Limb (tissue), 2 donors: ENCODE data around the gene HSD17B3.
"Not testable (repeated sequence)": the region's sequence is repeated elsewhere in the genome, so short reads cannot be mapped to it uniquely, and the experiment has no call there.

ENCODE experiments used
- DNase-seq, 2 donors: peaks; one replicate each; pipeline ENCODE4 v3.0.0-alpha.2; 2016; ENCODE audit errors: extremely low spot score in 2 of 2

HSD17B3 gene

DNA sequence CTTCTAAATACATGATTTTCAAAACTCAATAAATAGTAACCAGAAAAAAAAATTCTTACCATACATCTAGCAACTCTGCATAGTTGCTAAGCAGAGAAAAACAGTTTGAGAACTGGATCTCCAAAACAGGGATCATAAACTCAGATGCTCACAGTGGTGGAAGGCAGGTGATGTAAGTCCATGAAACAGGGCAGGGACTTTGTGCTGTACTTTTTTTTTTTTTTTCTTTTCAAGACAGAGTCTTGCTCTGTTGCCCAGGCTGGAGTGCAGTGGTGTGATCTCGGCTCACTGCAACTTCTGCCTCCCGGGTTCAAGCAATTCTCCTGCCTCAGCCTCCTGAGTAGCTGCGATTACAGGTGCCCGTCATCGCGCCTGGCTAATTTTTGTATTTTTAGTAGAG, 5.0 kb upstream of the HSD17B3 start:
- not testable (repeated sequence) for DNase-seq

GRCh38 chr9:96305171-96305570, 3.2 kb upstream of the HSD17B3 start:
- DNase-seq: no peak

GRCh38 chr9:96304230-96304629, 2.3 kb upstream of the HSD17B3 start:
- no peak for DNase-seq

DNA sequence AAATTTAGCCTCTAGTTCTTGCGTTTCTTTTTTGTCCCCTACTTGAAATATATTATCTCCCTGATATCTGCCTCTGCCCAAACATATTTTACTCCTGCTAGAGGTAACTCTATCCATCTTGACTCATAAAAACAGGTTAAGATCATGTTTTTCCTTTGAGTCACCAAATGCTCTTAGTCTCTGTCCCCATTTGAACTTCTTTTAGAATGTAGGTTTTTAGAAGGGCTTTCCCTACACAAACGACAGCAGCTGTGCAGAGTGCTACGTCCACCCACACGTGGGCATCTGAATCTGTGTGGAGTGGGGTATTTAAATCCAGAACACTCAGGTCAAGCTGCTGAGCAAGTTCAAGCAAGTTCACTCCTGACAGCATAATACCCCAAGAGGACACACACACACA, 2.2 kb downstream of the HSD17B3 start:
- no peak for DNase-seq

- no peak for DNase-seq
These were observed 7.8 kb downstream of the HSD17B3 start for GRCh38 chr9:96294159-96294545.

DNA sequence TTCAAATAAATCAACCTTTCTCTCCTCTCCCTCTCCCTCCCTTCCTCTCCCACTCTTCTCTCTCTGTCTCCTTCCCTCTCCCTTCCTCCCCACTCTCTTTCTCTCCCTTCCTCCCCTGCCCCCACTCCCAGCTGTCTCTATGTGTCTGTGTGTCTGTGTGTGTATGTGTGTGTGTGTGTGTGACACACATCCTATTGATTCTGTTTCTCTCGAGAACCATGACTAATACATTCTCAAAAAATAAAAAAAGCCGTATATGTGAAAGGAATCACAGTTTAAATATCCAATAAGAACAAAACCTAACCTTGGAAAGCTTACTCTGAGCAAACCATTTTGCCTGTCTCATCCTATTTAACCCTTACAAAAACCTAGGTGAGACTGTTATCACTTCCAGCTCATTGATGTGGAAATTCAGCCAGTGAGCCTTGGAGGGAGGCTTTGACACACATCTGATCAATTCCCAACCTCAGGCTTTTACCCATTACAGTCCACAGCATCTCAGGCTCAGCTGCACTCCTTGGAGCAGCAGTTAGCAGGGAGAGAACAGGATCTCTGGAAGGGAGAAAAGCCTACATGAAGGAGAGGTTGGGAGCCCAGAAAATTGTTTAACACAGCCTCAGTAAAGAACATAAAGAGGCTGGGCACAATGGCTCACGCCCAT, 8.3 kb downstream of the HSD17B3 start:
- no peak for DNase-seq

GRCh38 chr9:96289392-96289791, 12.6 kb downstream of the HSD17B3 start:
- DNase-seq: no peak

DNA sequence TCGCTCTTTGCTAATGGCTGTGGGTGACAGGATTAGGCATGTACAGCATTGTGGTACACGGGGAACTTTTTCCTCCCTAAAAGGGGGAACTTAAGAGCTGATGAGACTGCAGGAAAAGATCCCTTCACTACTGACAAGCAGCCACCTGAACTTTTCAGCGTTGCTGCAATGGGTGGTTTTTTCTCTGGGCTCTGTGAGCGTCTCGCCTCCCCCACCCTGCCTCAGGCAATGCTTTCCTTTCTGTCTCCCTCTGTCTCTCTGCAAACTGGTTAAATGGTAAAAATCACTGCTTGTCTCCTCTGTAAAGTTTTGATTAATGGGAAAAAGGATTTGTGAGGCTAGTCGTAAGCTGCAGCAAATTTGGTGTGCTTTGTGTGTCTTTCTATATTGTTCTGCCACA, 20.3 kb downstream of the HSD17B3 start:
- DNase-seq: no peak

DNA sequence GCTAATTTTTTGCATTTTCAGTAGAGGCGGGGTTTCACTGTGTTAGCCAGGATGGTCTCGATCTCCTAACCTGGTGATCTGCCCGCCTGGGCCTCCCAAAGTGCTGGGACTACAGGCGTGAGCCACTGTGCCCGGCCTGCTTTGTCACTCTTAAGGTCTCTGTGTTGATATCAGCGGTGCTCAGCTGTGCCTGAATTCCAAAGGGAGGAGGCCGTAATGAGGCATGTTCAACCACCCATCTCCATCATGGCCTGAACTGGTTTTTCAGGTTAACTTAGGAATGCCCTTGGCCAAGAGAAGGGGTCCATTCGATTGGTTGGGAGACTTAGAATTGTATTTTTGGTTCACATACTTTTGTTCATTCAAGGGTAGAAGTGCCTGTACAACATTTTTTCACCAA, 22.0 kb downstream of the HSD17B3 start:
- DNase-seq: no peak

DNA sequence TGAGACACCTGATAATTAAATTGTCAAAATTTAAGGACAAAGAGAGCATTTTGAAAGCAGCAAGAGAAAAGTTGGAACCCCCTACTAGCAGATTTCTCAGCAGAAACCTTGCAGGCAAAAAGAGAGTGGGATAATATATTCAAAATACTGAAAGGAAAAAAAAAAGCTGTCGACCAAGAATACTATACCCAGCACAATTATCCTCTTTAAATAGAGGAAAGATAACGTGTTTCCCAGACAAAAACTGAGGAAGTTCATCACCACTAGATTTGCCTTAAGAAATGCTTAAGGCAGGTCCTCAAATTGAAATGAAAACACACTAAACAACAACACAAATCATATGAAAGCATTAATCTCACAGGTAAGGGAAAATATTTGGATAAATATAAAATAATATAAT, 27.0 kb downstream of the HSD17B3 start:
- DNase-seq: no peak

- DNase-seq: no peak
These were observed 31.7 kb downstream of the HSD17B3 start for GRCh38 chr9:96270236-96270744.

DNA sequence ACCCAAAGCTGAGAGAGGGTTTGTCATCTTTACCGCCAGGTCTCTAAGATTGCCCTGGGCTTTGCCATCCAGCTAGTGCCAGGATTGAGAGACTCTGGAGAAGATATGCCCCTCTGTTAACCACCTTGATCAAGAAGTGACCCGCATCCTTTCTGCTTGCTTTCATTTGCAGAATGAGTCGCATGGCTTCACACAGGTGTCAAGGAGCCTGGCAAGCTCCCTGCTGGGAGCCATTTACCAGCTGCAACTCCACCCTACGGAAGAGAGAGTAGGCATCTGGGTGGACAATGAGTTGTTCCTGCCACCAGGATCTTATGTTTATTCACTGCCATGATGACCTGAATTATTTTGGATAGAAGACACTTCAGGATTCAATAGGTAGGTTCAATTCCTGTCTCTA, 43.0 kb downstream of the HSD17B3 start:
- DNase-seq: no peak

GRCh38 chr9:96256800-96257199, 45.2 kb downstream of the HSD17B3 start:
- DNase-seq: no peak

DNA sequence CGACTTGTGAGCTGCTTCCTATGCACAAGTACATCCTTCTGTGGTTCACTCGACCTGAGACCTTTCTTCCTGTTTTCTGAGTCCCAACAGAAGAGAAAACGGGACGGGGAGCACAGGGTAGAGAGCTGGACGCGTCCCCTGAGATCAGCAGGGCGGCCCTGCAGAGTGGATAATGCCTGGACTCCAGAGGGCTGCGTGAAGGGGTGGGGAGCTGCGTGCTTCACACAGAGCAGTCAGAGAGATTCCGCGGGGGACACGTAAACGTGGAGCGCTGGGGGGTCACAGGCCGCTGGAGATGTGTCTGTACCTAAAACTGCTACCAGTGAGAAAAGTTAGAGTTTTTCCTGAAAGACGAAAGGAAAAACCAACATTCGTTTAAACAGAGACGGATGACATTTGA, 46.3 kb downstream of the HSD17B3 start:
- DNase-seq: no peak

DNA sequence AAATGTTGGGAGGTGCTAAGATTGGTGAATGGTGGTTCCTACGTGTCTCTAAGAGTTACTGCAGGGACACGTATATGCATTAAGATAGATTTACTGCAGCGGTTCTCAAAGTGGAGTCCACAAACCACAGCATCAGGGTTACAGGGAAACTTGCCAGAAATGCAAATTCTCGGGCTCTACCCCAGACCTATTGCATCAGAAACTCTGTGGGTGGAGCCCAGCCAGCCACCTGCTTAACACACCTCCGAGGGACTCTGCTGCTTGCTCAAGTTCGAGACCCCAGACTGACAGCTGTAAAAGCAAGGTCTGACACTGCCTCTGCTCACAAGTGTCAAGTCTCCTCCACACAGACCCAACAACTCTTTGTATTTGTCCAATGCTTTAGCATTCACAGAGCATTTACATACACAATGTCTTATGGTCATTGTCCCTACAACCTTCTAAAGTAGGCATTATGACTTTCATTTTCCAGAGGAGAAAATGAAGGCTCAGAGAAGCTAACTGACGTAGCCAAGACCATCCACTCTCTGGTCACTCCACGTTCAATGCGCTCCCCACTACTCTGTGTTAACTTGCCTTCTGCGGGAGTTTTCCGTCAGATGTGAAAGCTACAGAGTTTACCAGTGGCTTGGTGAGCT, 48.8 kb downstream of the HSD17B3 start:
- no peak for DNase-seq

GRCh38 chr9:96251451-96251850, 50.5 kb downstream of the HSD17B3 start:
- DNase-seq: no peak

DNA sequence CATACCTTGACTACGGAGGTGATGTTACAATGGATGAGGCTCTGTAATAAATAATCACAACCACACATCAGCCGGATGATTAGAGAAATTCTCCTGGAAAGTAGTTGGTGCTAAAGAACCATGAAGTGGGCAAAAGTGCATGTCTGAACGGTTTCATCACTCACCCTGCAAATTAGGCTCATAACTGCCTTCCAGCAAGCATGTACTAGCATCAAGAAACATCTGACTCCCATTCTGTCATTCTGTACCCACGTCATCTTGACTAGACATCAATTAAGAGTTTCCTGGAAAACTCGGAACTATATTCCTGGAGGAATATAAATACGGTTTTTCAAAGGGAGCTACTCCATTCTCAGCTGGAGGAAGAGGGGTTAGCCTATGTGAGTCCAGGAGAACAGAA, 52.2 kb downstream of the HSD17B3 start:
- no peak for DNase-seq

- DNase-seq: no peak
These were observed 55.7 kb downstream of the HSD17B3 start for GRCh38 chr9:96246267-96246671.

DNA sequence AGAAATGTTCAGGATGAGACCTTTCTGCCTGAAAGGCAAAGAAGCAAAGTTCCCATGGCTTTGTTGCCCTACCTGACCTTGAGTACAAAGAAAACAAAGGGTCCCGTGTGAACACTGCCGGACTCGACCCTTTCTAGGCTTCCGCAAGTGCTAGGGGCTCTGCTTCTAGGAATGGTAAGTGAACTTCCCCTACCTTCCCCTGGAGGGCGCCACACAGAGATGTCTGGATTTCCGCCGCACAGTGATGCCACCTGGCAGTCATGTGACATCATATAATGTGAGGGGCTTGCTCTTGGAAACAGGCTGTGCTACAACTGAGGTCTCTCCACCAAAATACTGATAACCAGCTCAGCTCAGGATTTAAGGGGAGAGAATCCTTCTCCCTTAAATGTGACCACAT, 56.6 kb downstream of the HSD17B3 start:
- DNase-seq: no peak

- no peak for DNase-seq
These were observed 58.2 kb downstream of the HSD17B3 start for GRCh38 chr9:96243778-96244177.

DNA sequence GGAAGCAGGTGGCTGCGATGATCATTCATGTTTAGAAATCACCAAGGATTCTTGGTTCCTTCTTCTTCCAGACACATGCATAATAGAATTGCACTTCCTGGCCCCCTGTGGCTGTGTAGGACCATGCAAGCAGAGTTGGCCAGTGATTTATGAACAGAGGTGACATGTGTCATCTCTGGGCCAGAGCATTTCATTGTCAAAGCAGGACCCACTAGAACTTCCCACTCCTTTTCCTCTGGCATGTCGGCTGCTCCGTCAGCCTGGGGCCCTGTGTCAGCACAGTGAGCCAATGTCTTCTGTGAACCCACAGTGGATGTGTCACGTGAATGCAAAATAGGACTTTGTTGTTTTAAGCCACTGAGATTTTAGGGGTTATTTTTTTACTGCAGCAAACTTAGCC, 59.2 kb downstream of the HSD17B3 start:
- no peak for DNase-seq

GRCh38 chr9:96241391-96241809, 60.6 kb downstream of the HSD17B3 start:
- no peak for DNase-seq

DNA sequence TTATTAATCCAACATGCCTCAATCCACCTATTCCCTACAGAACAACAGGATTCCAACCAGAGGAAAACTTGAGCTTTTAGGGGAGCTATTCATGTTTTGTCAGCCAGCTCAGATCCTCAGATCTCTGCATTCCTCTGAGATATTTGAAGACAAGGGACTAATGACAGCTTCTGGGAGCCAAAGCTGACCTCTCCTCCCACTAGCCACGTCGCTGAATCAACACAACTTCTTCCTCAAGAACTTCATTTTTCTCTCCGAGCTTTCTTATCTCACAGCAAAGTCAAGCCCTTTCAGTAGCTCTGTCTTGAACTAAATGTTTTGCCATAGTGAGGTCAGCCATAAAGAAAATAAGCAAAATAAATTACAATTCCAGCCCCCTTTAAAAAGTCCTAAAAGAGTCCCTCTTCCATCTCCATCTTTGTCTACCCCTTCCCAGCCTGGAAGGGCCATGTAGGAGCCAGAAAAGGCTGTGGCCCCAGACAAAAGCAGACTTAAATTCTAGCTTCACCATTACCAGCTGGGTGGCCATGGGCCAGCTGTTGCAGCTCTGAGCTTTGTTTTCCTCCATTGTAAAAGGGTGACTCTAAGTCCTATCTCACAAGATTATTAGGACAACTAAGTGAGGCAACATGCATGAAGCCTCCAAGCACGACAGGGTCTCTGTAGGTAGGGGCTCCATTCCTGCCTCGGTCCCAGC, 65.0 kb downstream of the HSD17B3 start:
- DNase-seq: no peak
